ENCODE data around the gene ASMTL. TPM values are rescaled to one million over a fixed set of nuclear protein-coding genes. Genes with fewer than 3 reads are reported as not detected.
"Not testable (repeated sequence)": the region's sequence is repeated elsewhere in the genome, so short reads cannot be mapped to it uniquely, and the experiment has no call there.

Gene ASMTL
- total and polyA plus RNA-seq, 2 of the 13 experiments (the other 11 are each of a cell fraction or from before 2014, with no cell fraction given), result 5.6 to 16.3 TPM

DNA sequence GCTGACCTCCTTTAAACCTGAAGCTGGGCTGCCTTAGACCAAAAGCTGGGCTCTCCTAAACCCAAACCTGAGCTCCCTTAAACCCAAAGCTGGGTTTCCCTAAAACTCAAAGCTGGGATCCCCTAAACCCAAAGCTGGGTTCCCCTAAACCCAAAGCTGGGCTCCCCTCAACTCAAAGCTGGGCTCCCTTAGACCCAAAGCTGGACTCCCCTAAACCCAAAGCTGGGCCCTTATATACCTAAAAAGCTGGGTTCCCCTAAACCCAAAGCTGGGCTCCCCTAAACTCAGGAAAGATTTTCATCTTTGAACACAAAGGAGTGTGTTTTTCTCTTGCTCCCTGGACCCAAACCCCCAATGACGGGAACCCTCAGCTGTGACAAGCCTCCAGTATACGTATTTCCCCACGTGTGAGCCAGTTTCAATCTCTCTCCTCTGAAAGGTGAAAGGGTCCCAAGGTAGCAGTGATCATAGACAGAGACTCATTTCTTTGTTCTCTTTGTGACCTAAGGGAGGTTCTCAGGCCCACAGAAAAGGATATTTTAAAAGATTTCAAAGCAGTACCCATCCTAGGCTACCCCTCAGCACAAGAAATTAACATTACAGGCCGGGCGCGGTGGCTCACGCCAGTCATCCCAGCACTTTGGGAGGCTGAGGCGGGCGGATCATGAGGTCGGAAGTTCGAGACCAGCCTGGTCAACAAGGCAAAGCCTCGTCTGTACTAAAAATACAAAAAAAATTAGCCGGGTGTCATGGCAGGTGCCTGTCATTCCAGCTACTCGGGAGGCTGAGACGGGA lies 31.3 kb upstream of the ASMTL start:
- Histone ChIP-seq H3K27ac (ENCODE audit: extremely low read length, insufficient read depth, low read length) (no peak overlapping the region), H3K9ac (ENCODE audit: insufficient read depth, low read depth, low read length) (no peak overlapping the region), H3K9me3 (ENCODE audit: low read length) (no peaks in the 10 kb centered on the region), H4K20me1 (ENCODE audit: insufficient read depth, low read length) (no peaks in the 10 kb centered on the region), H3K79me2 (ENCODE audit: insufficient read depth, low read length) (no peaks in the 10 kb centered on the region), H3K27me3 (ENCODE audit: control insufficient read depth in 1 of 2, insufficient read depth in 2 of 2, low read length in 2 of 2) (no peaks in the 10 kb centered on the region), H3K4me2 (ENCODE audit: low read depth, low read length) (no peak overlapping the region), H3K4me1 (ENCODE audit: insufficient read depth, low read length) (peaks cover 30% of the 10 kb centered on the region), H3K36me3 (replicated peaks in 1 of 2; ENCODE audit: control insufficient read depth in 1 of 2, insufficient read depth in 2 of 2, low read length in 2 of 2) (no peaks in the 10 kb centered on the region), H2AFZ (ENCODE audit: low read length) (no peak overlapping the region), H3K4me3 (replicated peaks in 1 of 3; ENCODE audit: insufficient read depth in 1 of 3, low read depth in 2 of 3, low read length in 3 of 3) (no peak overlapping the region)
- intact Hi-C loops (cut with micrococcal nuclease; ENCODE audit: unreplicated experiment), result no loop called here
- POLR2A ChIA-PET, result no interaction called here
- DNase-seq (ENCODE audit: low spot score) (peak; percentile 18), FAIRE-seq (no peak), ATAC-seq (no peak)
- no TSS peak for BruUV-seq (replicated peaks)
- in situ Hi-C loops (cut with HindIII; ENCODE audit: extremely low pct_ligation_motif_present, low pct_unique_long_range_greater_than_20kb), result no loop called here
- TF ChIP-seq FOXP1 (IDR thresholded peaks at IDR 0.05) (no peak), FOXP1 (CRISPR knock-in tag; IDR thresholded peaks at IDR 0.05) (no peak), NFKB2 (CRISPR knock-in tag; IDR thresholded peaks at IDR 0.05; ENCODE audit: borderline replicate concordance) (no peak), CC2D1A (CRISPR knock-in tag; IDR thresholded peaks at IDR 0.05) (no peak)
- TF ChIP-seq, protein P1, sequence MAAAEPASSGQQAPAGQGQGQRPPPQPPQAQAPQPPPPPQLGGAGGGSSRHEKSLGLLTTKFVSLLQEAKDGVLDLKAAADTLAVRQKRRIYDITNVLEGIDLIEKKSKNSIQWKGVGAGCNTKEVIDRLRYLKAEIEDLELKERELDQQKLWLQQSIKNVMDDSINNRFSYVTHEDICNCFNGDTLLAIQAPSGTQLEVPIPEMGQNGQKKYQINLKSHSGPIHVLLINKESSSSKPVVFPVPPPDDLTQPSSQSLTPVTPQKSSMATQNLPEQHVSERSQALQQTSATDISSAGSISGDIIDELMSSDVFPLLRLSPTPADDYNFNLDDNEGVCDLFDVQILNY (CRISPR knock-in tag; conservative IDR thresholded peaks at IDR 0.05), result no peak
- WGBS (ENCODE audit: low lambda C conversion rate), result 83% methylated on average over 15 of the region's 15 CpGs
- CTCF ChIA-PET (ENCODE audit: low intra/inter-chr PET ratio, low total read pairs), result no interaction called here

DNA sequence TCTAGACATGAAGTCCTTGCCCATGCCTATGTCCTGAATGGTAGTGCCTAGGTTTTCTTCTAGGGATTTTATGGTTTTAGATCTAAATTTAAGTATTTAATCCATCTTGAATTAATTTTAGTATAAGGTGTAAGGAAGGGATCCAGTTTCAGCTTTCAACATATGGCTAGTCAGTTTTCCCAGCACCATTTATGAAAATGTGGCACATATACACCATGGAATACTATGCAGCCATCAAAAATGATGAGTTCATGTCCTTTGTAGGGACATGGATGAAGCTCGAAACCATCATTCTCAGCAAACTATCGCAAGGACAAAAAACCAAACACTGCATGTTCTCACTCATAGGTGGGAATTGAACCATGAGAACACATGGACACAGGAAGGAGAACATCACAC lies 29.8 kb upstream of the ASMTL start:
- H4K20me1 ChIP-seq (ENCODE audit: insufficient read depth, low read length); FAIRE-seq; DNase-seq (ENCODE audit: low spot score); H3K9me3 ChIP-seq (ENCODE audit: low read length); H3K27me3 ChIP-seq (ENCODE audit: control insufficient read depth in 1 of 2, insufficient read depth in 2 of 2, low read length in 2 of 2); H3K79me2 ChIP-seq (ENCODE audit: insufficient read depth, low read length); H3K36me3 ChIP-seq (replicated peaks in 1 of 2; ENCODE audit: control insufficient read depth in 1 of 2, insufficient read depth in 2 of 2, low read length in 2 of 2); in situ Hi-C loops (cut with HindIII; ENCODE audit: extremely low pct_ligation_motif_present, low pct_unique_long_range_greater_than_20kb); H2AFZ ChIP-seq (ENCODE audit: low read length); BruUV-seq (replicated peaks); POLR2A ChIA-PET; CTCF ChIA-PET (ENCODE audit: low intra/inter-chr PET ratio, low total read pairs); intact Hi-C loops (cut with micrococcal nuclease; ENCODE audit: unreplicated experiment); ATAC-seq: not testable (repeated sequence)
- Histone ChIP-seq H3K27ac (ENCODE audit: extremely low read length, insufficient read depth, low read length) (peak overlapping the region; percentile 60), H3K4me3 (replicated peaks in 1 of 3; ENCODE audit: insufficient read depth in 1 of 3, low read depth in 2 of 3, low read length in 3 of 3) (peak overlapping the region in 2 of 3 experiments; percentile 46 to 56; a peak in 1 of 6 replicates), H3K9ac (ENCODE audit: insufficient read depth, low read depth, low read length) (peak overlapping the region; percentile 66), H3K4me2 (ENCODE audit: low read depth, low read length) (peak overlapping the region; percentile 93), H3K4me1 (ENCODE audit: insufficient read depth, low read length) (peaks cover 30% of the 10 kb centered on the region)
- 100% methylated on average over 1 of the region's 2 CpGs for WGBS (ENCODE audit: low lambda C conversion rate)
